Measurements from ENCODE around the gene DPYD. TPM values are rescaled to one million over a fixed set of nuclear protein-coding genes. Genes with fewer than 3 reads are reported as not detected.

The DPYD gene
- polyA plus RNA-seq, 4 donors, result 11.9 to 31.8 (median 26.0) TPM

DNA sequence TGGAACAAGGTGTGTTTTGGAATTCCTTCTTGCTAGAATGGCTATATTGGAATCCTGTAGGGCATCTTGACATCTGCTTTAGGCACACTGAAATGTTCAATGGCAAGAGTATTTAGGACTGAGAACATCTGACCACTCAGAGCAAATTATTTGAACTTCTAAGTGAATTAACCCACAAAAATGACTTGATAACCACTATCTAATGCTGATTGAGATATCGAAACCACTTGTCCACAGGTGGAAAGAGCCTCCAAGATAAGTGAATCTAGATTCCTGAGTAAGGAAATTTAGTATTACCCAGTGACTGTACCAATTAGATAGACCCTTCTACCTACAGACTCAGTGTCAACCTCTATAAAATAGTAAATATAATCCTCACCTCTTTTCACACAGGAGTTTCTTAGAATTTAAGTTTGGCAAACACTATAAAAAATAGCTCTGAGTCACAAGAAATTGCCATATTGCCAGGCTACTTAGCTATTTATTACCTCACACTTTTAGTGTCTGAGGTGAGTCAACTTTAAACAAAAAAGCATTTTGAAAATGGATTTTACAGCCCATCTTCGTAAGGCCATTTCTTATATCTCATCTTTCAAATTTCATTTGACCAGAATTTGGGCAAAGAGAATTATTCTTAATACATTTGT is 777.5 kb downstream of the DPYD start:
- 79 to 85% (median 81%) methylated on average over 2 of the region's 2 CpGs for WGBS, 3 donors
- no peak overlapping the region for H3K27ac ChIP-seq (ENCODE audit: low read depth in 1 of 3, low read length in 2 of 3)
- no peaks in the 10 kb centered on the region for H3K36me3 ChIP-seq (ENCODE audit: control insufficient read depth in 3 of 3, insufficient read depth in 2 of 3, low read depth in 1 of 3, low read length in 3 of 3)
- FAIRE-seq (no peak), DNase-seq (no peak)
- no peaks in the 10 kb centered on the region for H3K27me3 ChIP-seq (ENCODE audit: control insufficient read depth in 3 of 3, insufficient read depth in 3 of 3, low read length in 3 of 3)
- H3K9me3 ChIP-seq (ENCODE audit: control insufficient read depth in 2 of 2, insufficient read depth in 1 of 2, low read depth in 1 of 2, low read length in 1 of 2), result no peaks in the 10 kb centered on the region
- H3K4me1 ChIP-seq (ENCODE audit: control insufficient read depth in 3 of 3, insufficient read depth in 2 of 3, low read depth in 1 of 3, low read length in 2 of 3), result no peaks in the 10 kb centered on the region
- no peak overlapping the region for H3K4me3 ChIP-seq (ENCODE audit: low read depth in 1 of 3, low read length in 3 of 3)

DNA sequence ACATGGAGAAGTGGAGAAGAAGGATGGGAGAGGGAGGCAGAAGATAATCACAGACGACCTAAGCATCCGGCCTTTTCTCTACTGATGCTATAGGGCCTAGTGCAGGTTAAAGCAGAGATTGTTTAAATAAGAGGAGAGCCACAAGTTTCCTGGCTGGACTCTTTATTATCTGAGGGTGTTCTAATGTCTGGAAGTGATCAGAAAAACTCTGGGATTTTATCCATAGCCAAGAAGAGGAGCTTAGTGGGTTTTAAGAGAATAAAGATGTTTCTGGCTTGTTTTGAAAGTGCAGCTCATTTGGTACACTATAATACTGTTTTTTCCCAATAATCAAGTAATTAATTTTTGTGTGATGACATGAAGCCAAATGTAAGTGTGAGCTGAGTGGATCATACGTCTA is 780.2 kb downstream of the DPYD start:
- no peak for DNase-seq
- H3K27me3 ChIP-seq (ENCODE audit: control insufficient read depth in 3 of 3, insufficient read depth in 3 of 3, low read length in 3 of 3), result no peaks in the 10 kb centered on the region
- no peak overlapping the region for H3K4me3 ChIP-seq (ENCODE audit: low read depth in 1 of 3, low read length in 3 of 3)
- H3K27ac ChIP-seq (ENCODE audit: low read depth in 1 of 3, low read length in 2 of 3), result no peak overlapping the region
- H3K4me1 ChIP-seq (ENCODE audit: control insufficient read depth in 3 of 3, insufficient read depth in 2 of 3, low read depth in 1 of 3, low read length in 2 of 3), result no peaks in the 10 kb centered on the region
- no peak for FAIRE-seq
- no peaks in the 10 kb centered on the region for H3K36me3 ChIP-seq (ENCODE audit: control insufficient read depth in 3 of 3, insufficient read depth in 2 of 3, low read depth in 1 of 3, low read length in 3 of 3)
- WGBS, 3 donors, result 89 to 92% (median 91%) methylated on average over 3 of the region's 3 CpGs
- no peaks in the 10 kb centered on the region for H3K9me3 ChIP-seq (ENCODE audit: control insufficient read depth in 2 of 2, insufficient read depth in 1 of 2, low read depth in 1 of 2, low read length in 1 of 2)

DNA sequence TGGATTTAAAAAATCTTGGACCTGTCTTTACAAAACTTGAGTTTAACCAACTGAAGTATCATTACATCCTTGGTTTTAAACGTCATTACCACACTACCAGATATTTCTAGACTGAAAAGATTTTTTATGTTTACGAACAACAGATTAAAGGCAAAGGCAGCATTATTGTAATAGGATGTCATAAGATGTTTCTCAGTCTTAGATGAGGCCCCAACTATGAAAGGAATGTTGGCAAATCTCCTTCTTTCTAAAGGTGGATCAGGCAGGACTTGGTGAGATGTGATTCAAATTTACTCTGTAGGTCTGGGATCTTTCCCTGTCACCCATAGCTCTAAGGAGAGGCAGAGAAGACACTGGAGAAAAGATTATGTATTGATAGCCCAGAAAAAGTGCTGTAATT is 781.3 kb downstream of the DPYD start:
- no peak for DNase-seq
- no peak for FAIRE-seq
- H3K27ac ChIP-seq (ENCODE audit: low read depth in 1 of 3, low read length in 2 of 3), result no peak overlapping the region
- WGBS, 3 donors, result 87 to 92% (median 90%) methylated on average over 2 of the region's 2 CpGs
- no peaks in the 10 kb centered on the region for H3K4me1 ChIP-seq (ENCODE audit: control insufficient read depth in 3 of 3, insufficient read depth in 2 of 3, low read depth in 1 of 3, low read length in 2 of 3)
- no peaks in the 10 kb centered on the region for H3K27me3 ChIP-seq (ENCODE audit: control insufficient read depth in 3 of 3, insufficient read depth in 3 of 3, low read length in 3 of 3)
- no peaks in the 10 kb centered on the region for H3K36me3 ChIP-seq (ENCODE audit: control insufficient read depth in 3 of 3, insufficient read depth in 2 of 3, low read depth in 1 of 3, low read length in 3 of 3)
- H3K4me3 ChIP-seq (ENCODE audit: low read depth in 1 of 3, low read length in 3 of 3), result no peak overlapping the region
- no peaks in the 10 kb centered on the region for H3K9me3 ChIP-seq (ENCODE audit: control insufficient read depth in 2 of 2, insufficient read depth in 1 of 2, low read depth in 1 of 2, low read length in 1 of 2)

DNA sequence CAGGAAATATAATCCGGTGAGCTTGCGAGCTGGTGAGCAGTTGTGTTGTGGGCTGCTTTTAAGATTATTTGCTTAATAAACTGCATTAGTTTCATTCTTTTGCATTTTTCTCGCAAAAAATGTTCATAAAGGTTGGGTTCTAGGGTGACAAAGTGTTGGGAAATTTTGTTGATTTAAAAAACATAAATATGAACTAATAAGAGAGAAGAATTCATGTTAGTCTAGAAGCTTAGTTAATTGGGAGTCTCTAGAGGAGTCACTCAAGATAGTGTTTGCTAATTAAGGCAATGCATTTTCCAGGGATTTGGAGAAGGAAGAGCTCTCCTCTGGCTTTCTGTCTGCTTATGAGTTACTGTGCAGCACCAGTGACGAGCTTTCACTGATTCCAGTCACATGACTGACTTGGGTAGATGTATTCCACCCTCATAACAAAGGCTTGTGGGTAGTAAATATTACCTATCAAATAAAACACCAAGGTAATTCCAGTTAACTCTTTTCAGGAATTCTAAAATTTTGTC is 782.3 kb downstream of the DPYD start:
- WGBS, 3 donors, result 49 to 53% (median 49%) methylated on average over 4 of the region's 4 CpGs
- Histone ChIP-seq H3K27me3 (ENCODE audit: control insufficient read depth in 3 of 3, insufficient read depth in 3 of 3, low read length in 3 of 3) (no peaks in the 10 kb centered on the region), H3K4me3 (ENCODE audit: low read depth in 1 of 3, low read length in 3 of 3) (no peak overlapping the region), H3K4me1 (ENCODE audit: control insufficient read depth in 3 of 3, insufficient read depth in 2 of 3, low read depth in 1 of 3, low read length in 2 of 3) (no peaks in the 10 kb centered on the region), H3K36me3 (ENCODE audit: control insufficient read depth in 3 of 3, insufficient read depth in 2 of 3, low read depth in 1 of 3, low read length in 3 of 3) (no peaks in the 10 kb centered on the region), H3K9me3 (ENCODE audit: control insufficient read depth in 2 of 2, insufficient read depth in 1 of 2, low read depth in 1 of 2, low read length in 1 of 2) (no peaks in the 10 kb centered on the region), H3K27ac (ENCODE audit: low read depth in 1 of 3, low read length in 2 of 3) (no peak overlapping the region)
- no peak for FAIRE-seq
- no peak for DNase-seq

DNA sequence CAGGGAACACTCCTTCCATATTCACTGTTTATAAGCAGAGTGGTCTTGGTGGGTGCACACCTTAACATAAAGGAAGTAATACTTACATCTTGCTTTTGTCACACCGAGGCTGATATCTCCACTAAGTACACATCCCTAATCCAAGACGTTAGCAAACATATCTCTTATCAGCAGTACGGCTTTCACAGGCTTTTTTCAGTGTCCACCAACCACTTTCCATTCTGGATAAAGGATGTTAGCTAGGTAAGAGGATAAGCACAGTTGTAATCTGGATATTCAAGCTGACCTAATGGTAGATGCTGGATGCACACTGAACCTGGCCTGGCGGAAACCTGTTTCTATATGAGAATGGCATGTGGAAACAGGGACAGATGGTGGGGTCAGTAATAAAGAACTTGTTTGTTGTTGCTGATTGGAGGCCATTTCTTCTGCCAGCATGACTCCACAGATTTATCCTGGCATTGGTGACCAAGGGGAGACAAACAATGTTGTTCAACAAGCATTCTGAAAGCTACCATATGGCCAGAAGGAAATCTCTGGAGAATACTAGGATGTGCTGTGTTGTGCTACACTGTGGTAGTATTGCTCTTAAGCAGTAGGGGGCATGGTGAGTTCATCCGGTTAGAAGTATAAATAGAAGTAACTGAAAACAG is 782.8 kb downstream of the DPYD start:
- Histone ChIP-seq H3K27ac (ENCODE audit: low read depth in 1 of 3, low read length in 2 of 3) (no peak overlapping the region), H3K4me1 (ENCODE audit: control insufficient read depth in 3 of 3, insufficient read depth in 2 of 3, low read depth in 1 of 3, low read length in 2 of 3) (no peaks in the 10 kb centered on the region), H3K4me3 (ENCODE audit: low read depth in 1 of 3, low read length in 3 of 3) (no peak overlapping the region), H3K27me3 (ENCODE audit: control insufficient read depth in 3 of 3, insufficient read depth in 3 of 3, low read length in 3 of 3) (no peaks in the 10 kb centered on the region), H3K36me3 (ENCODE audit: control insufficient read depth in 3 of 3, insufficient read depth in 2 of 3, low read depth in 1 of 3, low read length in 3 of 3) (no peaks in the 10 kb centered on the region), H3K9me3 (ENCODE audit: control insufficient read depth in 2 of 2, insufficient read depth in 1 of 2, low read depth in 1 of 2, low read length in 1 of 2) (no peaks in the 10 kb centered on the region)
- FAIRE-seq (no peak), DNase-seq (peak; percentile 43 to 55)
- WGBS, 3 donors, result 36 to 56% (median 39%) methylated on average over 5 of the region's 5 CpGs

DNA sequence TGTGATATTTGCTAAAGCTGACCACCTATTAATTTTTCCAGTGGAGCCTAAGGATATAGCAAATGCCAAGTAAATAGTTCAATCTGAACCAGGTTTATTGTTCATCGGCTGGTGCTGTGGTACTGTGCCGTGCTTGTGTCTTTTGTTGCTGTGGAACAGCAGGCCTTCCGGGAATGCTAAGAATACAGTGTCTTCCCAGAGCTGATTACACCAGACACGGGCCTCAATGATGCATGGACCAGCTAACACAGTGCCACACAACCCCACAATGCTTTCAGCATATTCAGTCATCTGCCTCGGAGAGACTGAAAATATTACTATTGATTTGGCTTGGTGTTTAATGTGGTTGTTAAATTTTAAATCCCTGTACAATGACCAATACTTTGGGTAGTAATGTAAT is 783.8 kb downstream of the DPYD start:
- Histone ChIP-seq H3K36me3 (ENCODE audit: control insufficient read depth in 3 of 3, insufficient read depth in 2 of 3, low read depth in 1 of 3, low read length in 3 of 3) (no peaks in the 10 kb centered on the region), H3K27ac (ENCODE audit: low read depth in 1 of 3, low read length in 2 of 3) (no peak overlapping the region), H3K9me3 (ENCODE audit: control insufficient read depth in 2 of 2, insufficient read depth in 1 of 2, low read depth in 1 of 2, low read length in 1 of 2) (no peaks in the 10 kb centered on the region), H3K4me1 (ENCODE audit: control insufficient read depth in 3 of 3, insufficient read depth in 2 of 3, low read depth in 1 of 3, low read length in 2 of 3) (no peaks in the 10 kb centered on the region), H3K4me3 (ENCODE audit: low read depth in 1 of 3, low read length in 3 of 3) (no peak overlapping the region), H3K27me3 (ENCODE audit: control insufficient read depth in 3 of 3, insufficient read depth in 3 of 3, low read length in 3 of 3) (no peaks in the 10 kb centered on the region)
- WGBS, 3 donors, result 88 to 94% (median 91%) methylated on average over 5 of the region's 5 CpGs
- no peak for DNase-seq
- no peak for FAIRE-seq

DNA sequence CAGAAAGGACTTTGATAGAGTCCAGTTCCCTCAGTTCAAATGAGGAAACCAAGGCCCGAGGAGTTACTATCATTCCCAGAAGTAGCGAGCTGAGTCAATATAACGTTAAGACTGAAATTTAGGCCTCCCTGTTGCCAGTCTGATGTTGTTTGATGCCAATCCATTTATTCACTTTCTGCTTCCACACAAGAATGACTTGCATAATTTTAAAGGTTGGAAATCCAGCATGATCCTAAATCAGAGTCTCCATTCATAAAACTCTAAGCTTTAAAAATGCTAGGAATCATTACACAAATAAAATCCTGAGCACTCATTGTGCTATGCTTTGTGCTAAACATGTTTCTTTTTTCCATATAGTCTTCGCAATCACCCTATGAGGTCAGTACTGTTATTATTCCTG is 784.9 kb downstream of the DPYD start:
- Histone ChIP-seq H3K27me3 (ENCODE audit: control insufficient read depth in 3 of 3, insufficient read depth in 3 of 3, low read length in 3 of 3) (no peaks in the 10 kb centered on the region), H3K36me3 (ENCODE audit: control insufficient read depth in 3 of 3, insufficient read depth in 2 of 3, low read depth in 1 of 3, low read length in 3 of 3) (peaks cover 0 to 2% (median 0%) of the 10 kb centered on the region in 3 donors), H3K27ac (ENCODE audit: low read depth in 1 of 3, low read length in 2 of 3) (no peak overlapping the region), H3K9me3 (ENCODE audit: control insufficient read depth in 2 of 2, insufficient read depth in 1 of 2, low read depth in 1 of 2, low read length in 1 of 2) (no peaks in the 10 kb centered on the region), H3K4me3 (ENCODE audit: low read depth in 1 of 3, low read length in 3 of 3) (no peak overlapping the region), H3K4me1 (ENCODE audit: control insufficient read depth in 3 of 3, insufficient read depth in 2 of 3, low read depth in 1 of 3, low read length in 2 of 3) (no peaks in the 10 kb centered on the region)
- no peak for DNase-seq
- 92 to 98% (median 92%) methylated on average over 4 of the region's 4 CpGs for WGBS, 3 donors
- FAIRE-seq, result no peak

DNA sequence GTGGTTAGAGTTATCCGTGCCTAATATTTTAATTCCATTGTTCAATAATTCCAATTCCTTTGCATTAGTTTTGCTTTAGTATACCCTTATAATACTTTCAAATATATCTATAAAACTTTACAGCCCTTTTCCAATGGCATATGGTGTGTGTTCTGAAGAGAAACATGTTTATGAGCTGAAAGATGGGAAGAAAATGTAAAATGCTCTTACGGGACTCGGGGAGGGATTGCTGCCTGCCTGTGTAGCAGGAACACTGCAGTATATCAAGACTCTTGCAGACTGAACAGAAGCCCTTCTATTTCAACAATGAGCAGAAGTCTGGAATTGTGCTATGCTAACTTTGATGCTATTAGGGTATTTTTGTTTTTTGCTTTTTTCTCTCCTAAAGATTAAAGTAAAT is 792.4 kb downstream of the DPYD start:
- H3K36me3 ChIP-seq (ENCODE audit: control insufficient read depth in 3 of 3, insufficient read depth in 2 of 3, low read depth in 1 of 3, low read length in 3 of 3), result peaks cover 0 to 2% (median 0%) of the 10 kb centered on the region in 3 donors
- no peak overlapping the region for H3K27ac ChIP-seq (ENCODE audit: low read depth in 1 of 3, low read length in 2 of 3)
- 82 to 89% (median 88%) methylated on average over 3 of the region's 3 CpGs for WGBS, 3 donors
- no peaks in the 10 kb centered on the region for H3K27me3 ChIP-seq (ENCODE audit: control insufficient read depth in 3 of 3, insufficient read depth in 3 of 3, low read length in 3 of 3)
- H3K9me3 ChIP-seq (ENCODE audit: control insufficient read depth in 2 of 2, insufficient read depth in 1 of 2, low read depth in 1 of 2, low read length in 1 of 2), result no peaks in the 10 kb centered on the region
- no peaks in the 10 kb centered on the region for H3K4me1 ChIP-seq (ENCODE audit: control insufficient read depth in 3 of 3, insufficient read depth in 2 of 3, low read depth in 1 of 3, low read length in 2 of 3)
- no peak for DNase-seq
- FAIRE-seq, result no peak
- H3K4me3 ChIP-seq (ENCODE audit: low read depth in 1 of 3, low read length in 3 of 3), result no peak overlapping the region
